A673 (cell line): ENCODE results near the gene HMGB1. TPM values are rescaled to one million over a fixed set of nuclear protein-coding genes. Genes with fewer than 3 reads are reported as not detected.
"Not testable (repeated sequence)": the region's sequence is repeated elsewhere in the genome, so short reads cannot be mapped to it uniquely, and the experiment has no call there.

Source experiments
- BruUV-seq: library from RNA; stranded (reverse); fragments of 400-500 nt; replicated peaks from 2 replicates; lab custom pipeline; 2021; lab: Mats Ljungman, UMichigan
- CTCF ChIA-PET: fragments of 300-600 bp; sonication (Branson Sonifier 250); formaldehyde crosslinking; loops from one replicate; lab custom pipeline; 2022; ENCODE audit warnings: antibody characterized with exemption; lab: Charles Lee
- POLR2A ChIA-PET: fragments of 300-600 bp; sonication (Branson Sonifier 250); formaldehyde crosslinking; loops from one replicate; lab custom pipeline; 2022; ENCODE audit warnings: antibody characterized with exemption; ENCODE audit not compliant: low non-redundant PET; lab: Charles Lee
- DNase-seq: peaks from one replicate; pipeline ENCODE4 v3.0.0-alpha.2; 2015; ENCODE audit warnings: low spot score
- H3K27ac ChIP-seq: fragments of 200-600 bp; sonication (generic); 2 replicates; pipeline ENCODE4 v1.5.1; 2016; ENCODE audit warnings: mixed run types, low read depth, mild to moderate bottlenecking, mixed read lengths, antibody characterized with exemption, low read length; ENCODE audit not compliant: poor library complexity, severe bottlenecking
- H3K27me3 ChIP-seq: fragments of 200-600 bp; sonication (generic); replicated peaks from 2 replicates; pipeline ENCODE4 v1.6.1; 2017; ENCODE audit warnings: mixed run types, low read depth, mild to moderate bottlenecking, mixed read lengths, antibody characterized with exemption, low read length; ENCODE audit not compliant: insufficient read depth, poor library complexity
- H3K36me3 ChIP-seq: fragments of 200-600 bp; sonication (generic); 2 replicates; pipeline ENCODE4 v1.6.1; 2016; ENCODE audit warnings: mixed run types, mild to moderate bottlenecking, mixed read lengths, antibody characterized with exemption, low read length; ENCODE audit not compliant: insufficient read depth, poor library complexity, severe bottlenecking
- H3K4me1 ChIP-seq: fragments of 200-600 bp; sonication (generic); 2 replicates; pipeline ENCODE4 v1.6.1; 2017; ENCODE audit warnings: mixed run types, mild to moderate bottlenecking, mixed read lengths, antibody characterized with exemption, low read length; ENCODE audit not compliant: insufficient read depth, poor library complexity, severe bottlenecking
- H3K4me3 ChIP-seq: fragments of 200-600 bp; sonication (generic); 2 replicates; pipeline ENCODE4 v1.5.1; 2016; ENCODE audit warnings: low read depth, mixed run types, mild to moderate bottlenecking, mixed read lengths, low read length; ENCODE audit not compliant: poor library complexity, severe bottlenecking
- H3K9me3 ChIP-seq: fragments of 200-600 bp; sonication (generic); 2 replicates; pipeline ENCODE4 v1.6.1; 2016; ENCODE audit warnings: mixed run types, low read depth, mild to moderate bottlenecking, mixed read lengths, antibody characterized with exemption, low read length; ENCODE audit not compliant: poor library complexity, severe bottlenecking
- EZH2 ChIP-seq: fragments of 200-600 bp; sonication (generic); IDR thresholded peaks from 2 replicates; pipeline ENCODE4 v1.6.1; 2017; ENCODE audit warnings: borderline replicate concordance, low read depth, mild to moderate bottlenecking, mixed read lengths, antibody characterized with exemption, low read length; ENCODE audit not compliant: poor library complexity, severe bottlenecking
- intact Hi-C: fragments of 100-400 bp; cut with micrococcal nuclease; formaldehyde crosslinking; loops from one replicate; pipeline ENCODE4 v1.10.0; 2022; ENCODE audit not compliant: unreplicated experiment
- total RNA-seq: library from RNA; stranded (reverse); gene quantifications from 2 replicates; pipeline ENCODE4 v1.2.3, GENCODE V29; 2021
- TF ChIP-seq, protein P1 (sequence below): fragments of 300-800, 200-600 bp; sonication (generic); conservative IDR thresholded peaks from 2 replicates; pipeline ENCODE4 v1.5.1; 2017; ENCODE audit warnings: low read depth, mild to moderate bottlenecking, antibody characterized with exemption, low read length, moderate library complexity, mixed read lengths

Gene HMGB1
- total RNA-seq, 1 experiment from 2014 or later, result 1,602 TPM

DNA sequence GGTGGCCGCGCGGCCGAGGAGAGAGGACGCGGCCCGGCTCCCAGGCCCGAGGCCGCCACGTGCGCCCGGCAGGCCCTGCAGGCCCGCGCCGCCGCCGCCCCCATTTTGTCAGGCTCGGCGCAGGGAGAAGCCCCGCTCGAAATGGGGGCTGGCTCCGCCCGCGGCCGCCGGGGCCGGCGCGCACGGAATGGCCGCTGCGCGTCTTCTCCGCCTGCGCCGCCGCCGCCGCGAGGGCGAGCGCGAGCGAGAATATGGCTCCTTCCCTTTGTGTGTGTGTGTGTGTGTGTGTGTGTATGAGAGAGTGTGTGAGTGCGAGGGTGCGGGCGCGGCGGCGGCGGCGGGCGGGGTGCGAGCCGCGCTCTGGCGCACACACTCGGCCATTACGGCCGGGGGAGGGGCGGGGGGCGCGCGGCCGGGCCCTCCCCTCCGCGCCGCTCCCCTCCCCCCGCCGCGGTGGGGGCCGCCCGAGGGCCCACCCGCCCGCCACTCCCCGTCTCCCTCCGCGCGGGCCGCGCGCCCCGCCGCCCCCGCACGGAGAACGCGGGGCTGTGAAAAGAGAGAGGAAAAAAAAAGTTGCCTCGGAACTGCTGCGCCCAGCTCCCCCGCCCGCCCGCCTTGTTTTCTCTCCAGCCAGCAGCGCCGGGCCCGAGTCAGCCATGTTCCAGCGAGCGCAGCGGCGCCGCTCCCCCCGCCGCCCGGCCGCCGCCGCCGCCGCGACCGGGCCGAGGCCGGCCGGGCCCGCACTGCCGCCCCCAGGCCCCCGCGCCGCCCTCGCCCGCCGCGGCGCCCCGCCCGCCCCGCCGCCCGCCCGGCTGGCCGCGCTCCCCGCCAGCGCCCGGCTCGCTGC, 1.0 kb downstream of the HMGB1 start:
- ChIA-PET POLR2A (interaction anchor here (0.6 to 0.7 kb wide), 3 partner anchors 116 to 274 kb away, joined by 3 to 8 read pairs (median 7); no protein-coding TSS in a partner anchor), CTCF (no interaction called here)
- Histone ChIP-seq H3K36me3 (peaks cover 31% of the 10 kb centered on the region), H3K4me1 (peaks cover 34% of the 10 kb centered on the region), H3K27ac (peak overlapping the region; percentile 94), H3K27me3 (no peaks in the 10 kb centered on the region), H3K4me3 (peak overlapping the region; percentile 65), H3K9me3 (no peaks in the 10 kb centered on the region)
- BruUV-seq, result no TSS peak
- intact Hi-C loops, result loop anchor here (5.0 kb wide), 2 partner anchors 108 to 338 kb away; no protein-coding TSS in a partner anchor
- TF ChIP-seq EZH2, result no peak
- TF ChIP-seq, protein P1, sequence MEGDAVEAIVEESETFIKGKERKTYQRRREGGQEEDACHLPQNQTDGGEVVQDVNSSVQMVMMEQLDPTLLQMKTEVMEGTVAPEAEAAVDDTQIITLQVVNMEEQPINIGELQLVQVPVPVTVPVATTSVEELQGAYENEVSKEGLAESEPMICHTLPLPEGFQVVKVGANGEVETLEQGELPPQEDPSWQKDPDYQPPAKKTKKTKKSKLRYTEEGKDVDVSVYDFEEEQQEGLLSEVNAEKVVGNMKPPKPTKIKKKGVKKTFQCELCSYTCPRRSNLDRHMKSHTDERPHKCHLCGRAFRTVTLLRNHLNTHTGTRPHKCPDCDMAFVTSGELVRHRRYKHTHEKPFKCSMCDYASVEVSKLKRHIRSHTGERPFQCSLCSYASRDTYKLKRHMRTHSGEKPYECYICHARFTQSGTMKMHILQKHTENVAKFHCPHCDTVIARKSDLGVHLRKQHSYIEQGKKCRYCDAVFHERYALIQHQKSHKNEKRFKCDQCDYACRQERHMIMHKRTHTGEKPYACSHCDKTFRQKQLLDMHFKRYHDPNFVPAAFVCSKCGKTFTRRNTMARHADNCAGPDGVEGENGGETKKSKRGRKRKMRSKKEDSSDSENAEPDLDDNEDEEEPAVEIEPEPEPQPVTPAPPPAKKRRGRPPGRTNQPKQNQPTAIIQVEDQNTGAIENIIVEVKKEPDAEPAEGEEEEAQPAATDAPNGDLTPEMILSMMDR, result no peak
- DNase-seq, result peak; percentile 89

DNA sequence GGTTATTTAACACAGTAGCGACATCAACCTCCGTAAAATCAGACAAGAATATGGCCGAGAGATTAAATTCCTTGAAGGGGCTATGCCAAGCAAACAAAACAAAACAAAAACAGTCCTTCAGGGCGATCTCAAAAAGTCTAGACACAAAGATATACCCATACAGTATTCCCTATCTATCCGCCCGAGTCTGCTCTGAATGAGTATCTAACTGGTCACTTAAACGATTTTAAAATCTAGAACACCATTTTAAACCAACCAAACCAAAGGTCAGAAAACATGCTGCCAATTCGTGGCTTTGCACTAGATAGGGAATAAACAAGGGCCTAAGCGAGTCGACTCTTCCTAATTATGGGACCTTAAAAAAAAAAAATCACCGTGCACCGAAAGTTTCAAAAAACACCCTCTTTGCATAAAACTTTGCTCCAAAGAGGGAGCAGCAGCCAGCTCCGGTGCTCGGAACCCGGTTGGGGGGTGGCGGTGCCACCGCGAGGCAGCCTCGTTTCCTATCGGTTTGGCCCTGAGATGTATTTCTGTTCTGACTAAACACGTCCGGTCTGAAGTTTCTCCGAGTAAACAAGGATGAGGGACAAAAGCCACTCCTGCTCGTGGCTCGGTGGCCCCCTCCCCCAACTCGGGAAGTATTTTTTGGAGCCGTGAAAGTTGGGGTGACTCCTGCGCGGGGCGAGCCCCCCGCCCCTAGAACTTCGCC, 1.8 kb downstream of the HMGB1 start:
- Histone ChIP-seq H3K27me3 (no peaks in the 10 kb centered on the region), H3K9me3 (no peaks in the 10 kb centered on the region), H3K4me1 (peaks cover 42% of the 10 kb centered on the region), H3K27ac (peak overlapping the region; percentile 94), H3K4me3 (peak overlapping the region; percentile 65), H3K36me3 (peaks cover 39% of the 10 kb centered on the region)
- no TSS peak for BruUV-seq
- TF ChIP-seq, protein P1, result no peak
- no peak for TF ChIP-seq EZH2
- intact Hi-C loops, result no loop called here
- ChIA-PET POLR2A (interaction anchor here (0.7 kb wide), 1 partner anchor 155 kb away, joined by 7 read pairs; no protein-coding TSS in a partner anchor), CTCF (no interaction called here)
- peak; percentile 63 for DNase-seq

DNA sequence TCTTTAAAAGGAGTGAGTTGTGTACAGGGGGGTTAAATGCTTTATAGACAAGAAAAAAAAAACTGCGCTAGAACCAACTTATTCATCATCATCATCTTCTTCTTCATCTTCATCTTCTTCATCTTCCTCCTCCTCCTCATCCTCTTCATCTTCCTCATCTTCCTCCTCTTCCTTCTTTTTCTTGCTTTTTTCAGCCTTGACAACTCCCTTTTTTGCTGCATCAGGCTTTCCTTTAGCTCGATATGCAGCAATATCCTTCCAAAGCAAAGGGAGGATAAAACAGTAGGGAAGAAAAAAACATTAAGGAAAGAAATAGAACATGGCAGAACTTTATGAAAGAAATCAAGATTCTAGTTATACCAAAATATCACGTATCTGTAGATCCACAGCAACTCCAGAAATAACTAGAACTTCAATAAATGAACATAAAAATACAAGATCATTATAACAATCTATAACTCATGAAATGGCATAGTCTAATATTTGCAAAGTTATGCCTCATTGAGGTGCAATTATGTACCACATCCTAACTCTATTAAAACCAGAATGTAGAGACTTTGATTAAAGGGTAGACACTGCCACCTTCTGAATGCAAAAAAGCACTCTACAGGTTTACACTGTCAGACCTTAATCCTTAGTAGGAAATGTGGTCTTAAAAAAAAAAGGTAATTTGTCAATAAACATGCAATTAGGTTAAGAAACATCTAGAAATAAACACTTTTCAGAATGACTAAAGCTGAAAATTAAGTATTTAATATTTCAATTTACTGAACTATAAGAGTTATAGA, 4.3 kb downstream of the HMGB1 start:
- TF ChIP-seq, protein P1, result peak; percentile 51; the same call in 1 of the 2 replicates
- BruUV-seq, H3K27me3 ChIP-seq, CTCF ChIA-PET, H3K9me3 ChIP-seq, intact Hi-C loops: not testable (repeated sequence)
- Histone ChIP-seq H3K36me3 (peaks cover 58% of the 10 kb centered on the region), H3K4me3 (peak overlapping the region; percentile 65), H3K27ac (peak overlapping the region; percentile 94), H3K4me1 (peaks cover 45% of the 10 kb centered on the region)
- DNase-seq, result peak; percentile 52
- POLR2A ChIA-PET, result interaction anchor here (0.5 to 0.6 kb wide), 2 partner anchors 13 to 33 kb away, joined by 3 read pairs; no protein-coding TSS in a partner anchor
